ENCODE results near the gene LCN15. TPM values are rescaled to one million over a fixed set of nuclear protein-coding genes. Genes with fewer than 3 reads are reported as not detected.

The LCN15 gene
- total RNA-seq, 1 donor from 2014 or later, result not detected

DNA sequence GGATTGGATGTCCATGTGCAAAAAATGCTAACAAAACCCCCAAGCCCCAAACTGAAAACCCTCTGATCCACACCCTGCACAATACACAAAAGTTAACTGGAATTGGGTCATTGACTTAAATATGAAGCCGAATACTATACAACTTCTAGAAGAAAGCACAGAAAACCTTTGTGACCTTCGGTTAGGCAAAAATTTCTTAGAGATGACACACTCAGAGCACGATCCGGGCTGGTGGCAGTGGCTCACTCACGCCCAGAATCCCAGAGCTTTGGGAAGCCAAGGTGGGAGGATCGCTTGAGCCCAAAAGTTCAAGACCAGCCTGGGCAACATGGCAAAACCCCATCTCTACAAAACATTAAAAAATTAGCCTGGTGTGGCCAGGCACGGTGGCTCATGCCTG is 53.8 kb downstream of the LCN15 start:
- H3K4me1 ChIP-seq (ENCODE audit: insufficient read depth, low read length), result peaks cover 3% of the 10 kb centered on the region
- H3K4me2 ChIP-seq (ENCODE audit: low read length), result no peak overlapping the region
- no peaks in the 10 kb centered on the region for H3K36me3 ChIP-seq (ENCODE audit: insufficient read depth, low read length)
- Mint-ChIP-seq H3K9me3 (ENCODE audit: unreplicated experiment) (peaks cover 3% of the 10 kb centered on the region), H3K27ac (ENCODE audit: unreplicated experiment) (peak overlapping the region; percentile 26), H3K4me1 (ENCODE audit: low read depth, unreplicated experiment) (no peaks in the 10 kb centered on the region), H3K4me3 (ENCODE audit: unreplicated experiment) (peak overlapping the region; percentile 50), H3K36me3 (ENCODE audit: low read depth, unreplicated experiment) (no peaks in the 10 kb centered on the region), H3K27me3 (ENCODE audit: low read depth, unreplicated experiment) (peaks cover 6% of the 10 kb centered on the region)
- no peak overlapping the region for H2AFZ ChIP-seq (ENCODE audit: low read depth, low read length)
- no peaks in the 10 kb centered on the region for H3K9me3 ChIP-seq (ENCODE audit: insufficient read depth, low read depth, low read length)
- FAIRE-seq (no peak), DNase-seq (ENCODE audit: low read depth) (no peak)
- no peaks in the 10 kb centered on the region for H3K27me3 ChIP-seq (ENCODE audit: insufficient read depth, low read length)
- H3K27ac ChIP-seq (ENCODE audit: low read depth, low read length), result no peak overlapping the region
- H3K79me2 ChIP-seq (ENCODE audit: insufficient read depth, low read length), result no peaks in the 10 kb centered on the region
- TF ChIP-seq, protein P1, sequence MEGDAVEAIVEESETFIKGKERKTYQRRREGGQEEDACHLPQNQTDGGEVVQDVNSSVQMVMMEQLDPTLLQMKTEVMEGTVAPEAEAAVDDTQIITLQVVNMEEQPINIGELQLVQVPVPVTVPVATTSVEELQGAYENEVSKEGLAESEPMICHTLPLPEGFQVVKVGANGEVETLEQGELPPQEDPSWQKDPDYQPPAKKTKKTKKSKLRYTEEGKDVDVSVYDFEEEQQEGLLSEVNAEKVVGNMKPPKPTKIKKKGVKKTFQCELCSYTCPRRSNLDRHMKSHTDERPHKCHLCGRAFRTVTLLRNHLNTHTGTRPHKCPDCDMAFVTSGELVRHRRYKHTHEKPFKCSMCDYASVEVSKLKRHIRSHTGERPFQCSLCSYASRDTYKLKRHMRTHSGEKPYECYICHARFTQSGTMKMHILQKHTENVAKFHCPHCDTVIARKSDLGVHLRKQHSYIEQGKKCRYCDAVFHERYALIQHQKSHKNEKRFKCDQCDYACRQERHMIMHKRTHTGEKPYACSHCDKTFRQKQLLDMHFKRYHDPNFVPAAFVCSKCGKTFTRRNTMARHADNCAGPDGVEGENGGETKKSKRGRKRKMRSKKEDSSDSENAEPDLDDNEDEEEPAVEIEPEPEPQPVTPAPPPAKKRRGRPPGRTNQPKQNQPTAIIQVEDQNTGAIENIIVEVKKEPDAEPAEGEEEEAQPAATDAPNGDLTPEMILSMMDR (IDR thresholded peaks at IDR 0.05; ENCODE audit: insufficient read depth, low read depth, low read length), result no peak
- TF ChIP-seq EZH2 (IDR thresholded peaks at IDR 0.05; ENCODE audit: insufficient read depth, low read length), result no peak
- H3K4me3 ChIP-seq (ENCODE audit: insufficient read depth, low read depth, low read length), result no peak overlapping the region
- no peak overlapping the region for H3K9ac ChIP-seq (ENCODE audit: low read length)
- H4K20me1 ChIP-seq (ENCODE audit: insufficient read depth, low read length), result no peaks in the 10 kb centered on the region

Small RNA genes lying within 50 kb of the gene (microRNA-seq; reads per million reads assigned to microRNA genes)
- gene MIR6722, result not detected

Other genes starting within 250 kb of the LCN15 start
- gene NOTCH1, start 218.5 kb downstream of the LCN15 start, total RNA-seq, result 34.1 and 35.5 TPM in 2 replicates
- gene EGFL7, start 101.6 kb downstream of the LCN15 start, total RNA-seq, result 12.3 and 15.5 TPM in 2 replicates
- gene AGPAT2, start 77.1 kb downstream of the LCN15 start, total RNA-seq, result 30.8 and 38.0 TPM in 2 replicates
- gene DIPK1B, start 51.9 kb downstream of the LCN15 start, total RNA-seq, result 22.4 and 23.2 TPM in 2 replicates
- not detected in 2 replicates for gene LCN10, start 21.6 kb downstream of the LCN15 start, total RNA-seq
- gene LCN6, start 16.0 kb downstream of the LCN15 start, total RNA-seq, result not detected in 2 replicates
- gene LCN8, start 6.3 kb downstream of the LCN15 start, total RNA-seq, result not detected in 2 replicates
- gene TMEM141, start 26.8 kb upstream of the LCN15 start, total RNA-seq, result 40.8 and 46.4 TPM in 2 replicates
- gene CCDC183, start 31.8 kb upstream of the LCN15 start, total RNA-seq, result 0.84 and 1.3 TPM in 2 replicates
- gene RABL6, start 43.4 kb upstream of the LCN15 start, total RNA-seq, result 62.0 and 69.4 TPM in 2 replicates
- gene AJM1, start 78.0 kb upstream of the LCN15 start, total RNA-seq, result 3.3 and 4.2 TPM in 2 replicates
- gene PHPT1, start 84.9 kb upstream of the LCN15 start, total RNA-seq, result 192 and 215 TPM in 2 replicates
- gene MAMDC4, start 87.8 kb upstream of the LCN15 start, total RNA-seq, result 8.5 and 9.3 TPM in 2 replicates
- 364 and 367 TPM in 2 replicates for gene EDF1, start 101.8 kb upstream of the LCN15 start, total RNA-seq
- 12.5 and 14.4 TPM in 2 replicates for gene TRAF2, start 122.0 kb upstream of the LCN15 start, total RNA-seq
- gene FBXW5, start 180.2 kb upstream of the LCN15 start, total RNA-seq, result 67.7 and 70.4 TPM in 2 replicates
- 0.77 and 1.6 TPM in 2 replicates for gene C8G, start 180.7 kb upstream of the LCN15 start, total RNA-seq
- not detected in 2 replicates for gene LCN12, start 187.8 kb upstream of the LCN15 start, total RNA-seq
- 5.0 and 5.6 TPM in 2 replicates for gene PTGDS, start 213.0 kb upstream of the LCN15 start, total RNA-seq
- gene LCNL1, start 218.5 kb upstream of the LCN15 start, total RNA-seq, result 0.22 and 0.45 TPM in 2 replicates
- gene PAXX, start 227.9 kb upstream of the LCN15 start, total RNA-seq, result 15.3 and 18.8 TPM in 2 replicates
- gene CLIC3, start 232.1 kb upstream of the LCN15 start, total RNA-seq, result 0.39 and 0.48 TPM in 2 replicates

Data from astrocyte (in vitro differentiated cells and primary cell).